Neural progenitor cell (in vitro differentiated cells): ENCODE data around the gene SPRR1B. TPM values are rescaled to one million over a fixed set of nuclear protein-coding genes. Genes with fewer than 3 reads are reported as not detected.

Source experiments
- DNase-seq: peaks from one replicate; pipeline ENCODE4 v3.0.0-alpha.2; 2016; ENCODE audit warnings: low spot score
- H2AFZ ChIP-seq: fragments of 200-600 bp; sonication (generic); replicated peaks from 2 replicates; pipeline ENCODE4 v1.6.1; 2016; ENCODE audit warnings: antibody characterized with exemption
- H3F3A ChIP-seq: fragments of 200-600 bp; sonication (generic); 2 replicates; pipeline ENCODE4 v1.6.1; 2016; ENCODE audit warnings: antibody characterized with exemption, low read depth
- H3K27ac ChIP-seq: fragments of 200-600 bp; sonication (generic); 2 replicates; pipeline ENCODE4 v1.5.1; 2016; ENCODE audit warnings: mild to moderate bottlenecking
- H3K27me3 ChIP-seq: fragments of 200-600 bp; sonication (generic); 2 replicates; pipeline ENCODE4 v1.6.1; 2016; ENCODE audit warnings: mild to moderate bottlenecking, moderate library complexity
- H3K36me3 ChIP-seq: fragments of 200-600 bp; sonication (generic); 2 replicates; pipeline ENCODE4 v1.5.1; 2016
- H3K4me1 ChIP-seq: fragments of 200-600 bp; sonication (generic); 2 replicates; pipeline ENCODE4 v1.6.1; 2016; ENCODE audit warnings: mixed run types
- H3K4me2 ChIP-seq: fragments of 200-600 bp; sonication (generic); 2 replicates; pipeline ENCODE4 v1.6.1; 2016
- H3K4me3 ChIP-seq: fragments of 200-600 bp; sonication (generic); 2 replicates; pipeline ENCODE4 v1.5.1; 2016
- H3K79me2 ChIP-seq: fragments of 200-600 bp; sonication (generic); 2 replicates; pipeline ENCODE4 v1.6.1; 2016; ENCODE audit warnings: low read depth
- H3K9ac ChIP-seq: fragments of 200-600 bp; sonication (generic); 2 replicates; pipeline ENCODE4 v1.6.1; 2016
- H3K9me3 ChIP-seq: fragments of 200-600 bp; sonication (generic); 2 replicates; pipeline ENCODE4 v1.5.1; 2016; ENCODE audit warnings: low read depth
- H4K20me1 ChIP-seq: fragments of 200-600 bp; sonication (generic); 2 replicates; pipeline ENCODE4 v1.6.1; 2016; ENCODE audit warnings: low read depth
- H3K27ac Mint-ChIP-seq: 3 replicates; pipeline ENCODE4 v1.8.0; 2021; ENCODE audit warnings: mixed read lengths
- H3K27me3 Mint-ChIP-seq: 2 replicates; pipeline ENCODE4 v1.8.0; 2022; ENCODE audit warnings: low read depth, mild to moderate bottlenecking, inconsistent platforms, moderate library complexity, mixed read lengths; ENCODE audit not compliant: insufficient read depth
- H3K36me3 Mint-ChIP-seq: 3 replicates; pipeline ENCODE4 v1.8.0; 2021; ENCODE audit warnings: mixed read lengths
- H3K4me1 Mint-ChIP-seq: 3 replicates; pipeline ENCODE4 v1.8.0; 2021; ENCODE audit warnings: mixed read lengths
- H3K4me3 Mint-ChIP-seq: 3 replicates; pipeline ENCODE4 v1.8.0; 2021; ENCODE audit warnings: mild to moderate bottlenecking, moderate library complexity, mixed read lengths
- H3K9me3 Mint-ChIP-seq: 3 replicates; pipeline ENCODE4 v1.8.0; 2020; ENCODE audit warnings: mixed read lengths
- EZH2 ChIP-seq: fragments of 200-600 bp; sonication (generic); IDR thresholded peaks from 2 replicates; pipeline ENCODE4 v1.6.1; 2017; ENCODE audit warnings: antibody characterized with exemption, mild to moderate bottlenecking, moderate library complexity
- EZH2phosphoT487 ChIP-seq: fragments of 200-600 bp; sonication (generic); IDR thresholded peaks from 2 replicates; pipeline ENCODE4 v1.6.1; 2017; ENCODE audit warnings: antibody characterized with exemption
- total RNA-seq: library from RNA; depleted of rRNA; stranded (reverse); fragments of >200 nt; gene quantifications from 2 replicates; pipeline ENCODE4 v1.2.3, GENCODE V29; 2015; ENCODE audit warnings: low replicate concordance
- TF ChIP-seq, protein P1 (sequence below): fragments of 200-600 bp; sonication (generic); IDR thresholded peaks from 2 replicates; pipeline ENCODE4 v1.5.1; 2017; ENCODE audit warnings: antibody characterized with exemption, mild to moderate bottlenecking

The SPRR1B gene
- total RNA-seq, 1 donor from 2014 or later, result not detected

DNA sequence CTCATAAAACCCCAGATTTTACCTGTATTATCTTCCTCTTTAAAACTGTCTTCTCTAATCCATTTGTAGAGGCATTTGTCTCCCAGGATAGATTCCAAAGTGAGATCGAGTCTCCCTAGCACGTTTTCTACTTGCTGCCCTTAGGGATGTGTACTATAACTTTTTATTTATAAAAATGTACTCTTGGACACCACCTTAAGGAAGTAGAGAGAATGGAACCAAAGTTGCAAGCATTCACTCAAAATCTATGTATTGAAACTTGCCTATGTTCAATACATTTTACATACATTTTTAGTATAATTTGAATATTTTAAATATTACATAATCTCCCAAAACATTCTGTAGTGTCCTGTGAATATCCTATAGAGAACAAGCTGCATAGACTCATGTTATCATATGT lies 27.2 kb downstream of the SPRR1B start:
- Mint-ChIP-seq H3K9me3 (no peaks in the 10 kb centered on the region), H3K4me3 (no peak overlapping the region), H3K4me1 (no peaks in the 10 kb centered on the region), H3K27ac (no peak overlapping the region), H3K36me3 (no peaks in the 10 kb centered on the region), H3K27me3 (no peaks in the 10 kb centered on the region)
- no peaks in the 10 kb centered on the region for H3K4me1 ChIP-seq
- no peak overlapping the region for H3K27ac ChIP-seq
- H4K20me1 ChIP-seq, result no peaks in the 10 kb centered on the region
- H3K79me2 ChIP-seq, result no peaks in the 10 kb centered on the region
- TF ChIP-seq, protein P1, sequence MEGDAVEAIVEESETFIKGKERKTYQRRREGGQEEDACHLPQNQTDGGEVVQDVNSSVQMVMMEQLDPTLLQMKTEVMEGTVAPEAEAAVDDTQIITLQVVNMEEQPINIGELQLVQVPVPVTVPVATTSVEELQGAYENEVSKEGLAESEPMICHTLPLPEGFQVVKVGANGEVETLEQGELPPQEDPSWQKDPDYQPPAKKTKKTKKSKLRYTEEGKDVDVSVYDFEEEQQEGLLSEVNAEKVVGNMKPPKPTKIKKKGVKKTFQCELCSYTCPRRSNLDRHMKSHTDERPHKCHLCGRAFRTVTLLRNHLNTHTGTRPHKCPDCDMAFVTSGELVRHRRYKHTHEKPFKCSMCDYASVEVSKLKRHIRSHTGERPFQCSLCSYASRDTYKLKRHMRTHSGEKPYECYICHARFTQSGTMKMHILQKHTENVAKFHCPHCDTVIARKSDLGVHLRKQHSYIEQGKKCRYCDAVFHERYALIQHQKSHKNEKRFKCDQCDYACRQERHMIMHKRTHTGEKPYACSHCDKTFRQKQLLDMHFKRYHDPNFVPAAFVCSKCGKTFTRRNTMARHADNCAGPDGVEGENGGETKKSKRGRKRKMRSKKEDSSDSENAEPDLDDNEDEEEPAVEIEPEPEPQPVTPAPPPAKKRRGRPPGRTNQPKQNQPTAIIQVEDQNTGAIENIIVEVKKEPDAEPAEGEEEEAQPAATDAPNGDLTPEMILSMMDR, result no peak
- TF ChIP-seq EZH2, result no peak
- TF ChIP-seq EZH2phosphoT487, result no peak
- H3F3A ChIP-seq, result no peaks in the 10 kb centered on the region
- no peak overlapping the region for H3K9ac ChIP-seq
- no peaks in the 10 kb centered on the region for H3K36me3 ChIP-seq
- H2AFZ ChIP-seq, result no peak overlapping the region
- H3K9me3 ChIP-seq, result peaks cover 4% of the 10 kb centered on the region
- H3K4me2 ChIP-seq, result no peak overlapping the region
- no peaks in the 10 kb centered on the region for H3K27me3 ChIP-seq
- no peak for DNase-seq
- no peak overlapping the region for H3K4me3 ChIP-seq

DNA sequence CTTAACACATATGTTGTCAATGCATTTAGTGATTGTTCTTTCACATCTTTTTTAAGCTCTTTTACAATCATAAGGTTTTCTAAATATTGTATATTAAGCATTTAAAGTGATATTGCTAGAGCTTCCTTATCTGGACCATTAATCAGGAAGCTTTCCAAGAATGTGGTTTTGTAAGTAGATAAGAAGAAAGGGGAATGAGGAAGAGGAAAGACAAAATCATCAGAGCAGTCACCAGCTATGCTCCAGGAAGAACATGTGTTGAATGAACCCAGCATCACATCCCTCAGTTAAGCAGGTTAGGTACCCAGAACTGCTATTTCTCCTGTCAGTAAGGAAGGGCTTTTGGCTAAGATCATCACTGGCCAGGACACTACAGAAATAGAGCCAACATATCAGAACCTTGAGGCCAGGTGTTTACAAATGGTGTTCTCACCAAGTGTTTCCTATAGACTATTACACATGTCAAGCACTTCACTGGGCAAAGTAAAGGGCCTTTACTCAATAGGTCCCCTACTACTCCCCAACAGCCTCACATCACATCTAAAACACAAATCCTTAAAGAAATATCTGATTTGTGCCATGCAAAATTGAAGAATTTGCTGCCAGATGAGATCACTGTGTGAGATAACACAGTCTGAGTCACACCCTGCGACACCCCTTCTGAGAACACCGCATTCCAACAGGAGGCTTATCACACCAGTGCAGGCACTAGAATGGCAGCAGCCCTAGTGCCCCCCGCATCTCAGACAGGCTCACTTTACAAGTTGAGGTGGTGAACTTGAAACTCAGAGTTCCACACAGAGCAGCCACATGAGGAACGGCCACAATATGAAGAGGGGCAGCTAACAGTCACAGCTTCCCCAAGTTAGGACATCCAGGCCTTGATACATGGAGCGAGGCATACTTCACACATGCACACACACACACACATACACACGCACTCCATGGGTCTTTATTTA lies 28.1 kb downstream of the SPRR1B start:
- Histone ChIP-seq H2AFZ (no peak overlapping the region), H3K27me3 (no peaks in the 10 kb centered on the region), H3K4me3 (no peak overlapping the region), H3K9me3 (peaks cover 9% of the 10 kb centered on the region), H3K36me3 (no peaks in the 10 kb centered on the region), H3K79me2 (no peaks in the 10 kb centered on the region), H3K4me2 (no peak overlapping the region), H3F3A (no peaks in the 10 kb centered on the region), H4K20me1 (no peaks in the 10 kb centered on the region), H3K27ac (no peak overlapping the region), H3K4me1 (no peaks in the 10 kb centered on the region), H3K9ac (no peak overlapping the region)
- no peak overlapping the region for H3K4me3 Mint-ChIP-seq
- no peak for DNase-seq
- no peaks in the 10 kb centered on the region for H3K36me3 Mint-ChIP-seq
- H3K27ac Mint-ChIP-seq, result no peak overlapping the region
- TF ChIP-seq EZH2phosphoT487 (no peak), EZH2 (no peak)
- TF ChIP-seq, protein P1, result no peak
- no peaks in the 10 kb centered on the region for H3K27me3 Mint-ChIP-seq
- H3K9me3 Mint-ChIP-seq, result no peaks in the 10 kb centered on the region
- H3K4me1 Mint-ChIP-seq, result no peaks in the 10 kb centered on the region

DNA sequence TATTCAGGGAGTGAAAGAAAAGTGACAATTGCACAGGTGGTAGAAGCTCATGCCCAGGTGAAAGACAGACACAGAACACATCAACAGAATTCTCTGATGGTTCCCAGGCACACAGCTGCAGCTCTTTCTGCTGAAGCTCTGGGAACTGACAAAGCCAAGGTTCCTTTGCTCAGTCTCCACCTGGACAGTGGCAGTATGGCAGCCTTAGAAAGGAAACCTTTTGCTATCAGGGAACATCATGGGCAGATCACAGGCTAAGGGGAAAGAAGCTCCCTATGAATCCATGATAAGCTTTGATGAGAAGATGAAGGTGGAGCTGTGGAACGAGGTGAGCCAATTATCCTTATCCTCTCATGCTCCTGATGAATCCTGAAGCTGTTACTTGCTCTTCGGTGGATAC lies 39.2 kb downstream of the SPRR1B start:
- Mint-ChIP-seq H3K27ac (no peak overlapping the region), H3K4me3 (no peak overlapping the region), H3K27me3 (no peaks in the 10 kb centered on the region), H3K36me3 (no peaks in the 10 kb centered on the region), H3K4me1 (no peaks in the 10 kb centered on the region), H3K9me3 (no peaks in the 10 kb centered on the region)
- no peaks in the 10 kb centered on the region for H3K27me3 ChIP-seq
- no peak overlapping the region for H3K27ac ChIP-seq
- H3K79me2 ChIP-seq, result no peaks in the 10 kb centered on the region
- no peak overlapping the region for H3K9ac ChIP-seq
- no peaks in the 10 kb centered on the region for H4K20me1 ChIP-seq
- no peak overlapping the region for H2AFZ ChIP-seq
- TF ChIP-seq EZH2, result no peak
- TF ChIP-seq, protein P1, result no peak
- no peak for TF ChIP-seq EZH2phosphoT487
- DNase-seq, result no peak
- no peak overlapping the region for H3K4me2 ChIP-seq
- no peaks in the 10 kb centered on the region for H3K36me3 ChIP-seq
- no peak overlapping the region for H3K4me3 ChIP-seq
- H3K9me3 ChIP-seq, result peaks cover 12% of the 10 kb centered on the region
- no peaks in the 10 kb centered on the region for H3K4me1 ChIP-seq
- no peaks in the 10 kb centered on the region for H3F3A ChIP-seq
